Activated CD4-positive, alpha-beta T cell treated with anti-CD3 and anti-CD28 coated beads for 36 hours (primary cell): Measurements from ENCODE around the gene VPS13D. TPM values are rescaled to one million over a fixed set of nuclear protein-coding genes. Genes with fewer than 3 reads are reported as not detected.

Experiments used
- ATAC-seq: fragments of 200-7000 bp; cut with Tn5 transposase; one replicate; pipeline ENCODE4 v1.10.0; 2021; ENCODE audit warnings: mild to moderate bottlenecking, moderate library complexity
- CTCF ChIA-PET: fragments of 350-600 bp; sonication (Branson Sonifier 250); formaldehyde crosslinking; loops from one replicate; lab custom pipeline; 2021; ENCODE audit warnings: antibody characterized with exemption; lab: Charles Lee
- POLR2A ChIA-PET: fragments of 350-600 bp; sonication (Branson Sonifier 250); formaldehyde crosslinking; loops from one replicate; lab custom pipeline; 2021; ENCODE audit warnings: antibody characterized with exemption, inconsistent platforms; lab: Charles Lee
- DNase-seq: peaks from one replicate; pipeline ENCODE4 v3.0.0-alpha.2; 2020
- H3K27ac Mint-ChIP-seq: one replicate; pipeline ENCODE4 v1.8.0; 2021; ENCODE audit warnings: mixed read lengths
- H3K27me3 Mint-ChIP-seq: one replicate; pipeline ENCODE4 v1.8.0; 2021; ENCODE audit warnings: mixed read lengths
- H3K36me3 Mint-ChIP-seq: one replicate; pipeline ENCODE4 v1.8.0; 2021; ENCODE audit warnings: low read depth, mixed read lengths
- H3K4me1 Mint-ChIP-seq: one replicate; pipeline ENCODE4 v1.8.0; 2021; ENCODE audit warnings: mixed read lengths
- H3K4me3 Mint-ChIP-seq: one replicate; pipeline ENCODE4 v1.8.0; 2021; ENCODE audit warnings: mild to moderate bottlenecking, moderate library complexity, mixed read lengths
- H3K9me3 Mint-ChIP-seq: one replicate; pipeline ENCODE4 v1.8.0; 2021; ENCODE audit warnings: low read depth, mixed read lengths
- intact Hi-C, 2 experiments: fragments of 100-400 bp; cut with DNase I in 1 of 2; cut with micrococcal nuclease in 1 of 2; formaldehyde crosslinking; loops; one replicate each; pipeline versions ENCODE4 v1.14.2 to v1.15.1; 2022 to 2024; cut with DNase I, micrococcal nuclease
- total RNA-seq, 2 experiments: library from RNA; stranded (reverse); gene quantifications; one replicate each; pipeline ENCODE4 v1.2.3, GENCODE V29; 2021

Gene VPS13D
- total RNA-seq, 2 experiments from 2014 or later, result 20.6 to 22.9 TPM

GRCh38 chr1:12185918-12186678 is 43.7 kb upstream of the VPS13D start:
- Mint-ChIP-seq H3K9me3 (no peaks in the 10 kb centered on the region), H3K27ac (no peak overlapping the region), H3K4me3 (no peak overlapping the region), H3K36me3 (peaks cover 23% of the 10 kb centered on the region), H3K4me1 (peaks cover 42% of the 10 kb centered on the region), H3K27me3 (no peaks in the 10 kb centered on the region)
- POLR2A ChIA-PET, result no interaction called here
- ATAC-seq, result peak; percentile 17
- DNase-seq, result no peak
- intact Hi-C loops, result no loop called here
- CTCF ChIA-PET, result interaction anchor here (1.0 to 3.2 kb wide), 2 partner anchors 46 to 61 kb away, joined by 3 to 11 read pairs; no protein-coding TSS in a partner anchor

- H3K27me3 Mint-ChIP-seq, result no peaks in the 10 kb centered on the region
- ChIA-PET CTCF (interaction anchor here (1.0 to 3.2 kb wide), 2 partner anchors 46 to 62 kb away, joined by 3 to 11 read pairs; no protein-coding TSS in a partner anchor), POLR2A (no interaction called here)
- H3K27ac Mint-ChIP-seq, result no peak overlapping the region
- ATAC-seq (no peak), DNase-seq (no peak)
- intact Hi-C loops, result no loop called here
- no peaks in the 10 kb centered on the region for H3K9me3 Mint-ChIP-seq
- H3K36me3 Mint-ChIP-seq, result peaks cover 25% of the 10 kb centered on the region
- peaks cover 41% of the 10 kb centered on the region for H3K4me1 Mint-ChIP-seq
- no peak overlapping the region for H3K4me3 Mint-ChIP-seq
These were observed 43.2 kb upstream of the VPS13D start for GRCh38 chr1:12186679-12186985.

GRCh38 chr1:12188115-12188514 is 41.7 kb upstream of the VPS13D start:
- no peaks in the 10 kb centered on the region for H3K9me3 Mint-ChIP-seq
- CTCF ChIA-PET, result interaction anchor here (0.6 to 3.2 kb wide), 2 partner anchors 63 to 369 kb away, joined by 4 to 11 read pairs; no protein-coding TSS in a partner anchor
- no peak overlapping the region for H3K27ac Mint-ChIP-seq

GRCh38 chr1:12188657-12189327 is 41.0 kb upstream of the VPS13D start:
- Mint-ChIP-seq H3K9me3 (no peaks in the 10 kb centered on the region), H3K27ac (no peak overlapping the region), H3K4me1 (peaks cover 22% of the 10 kb centered on the region), H3K4me3 (no peak overlapping the region), H3K36me3 (peaks cover 35% of the 10 kb centered on the region), H3K27me3 (no peaks in the 10 kb centered on the region)
- no peak for DNase-seq
- ChIA-PET CTCF (interaction anchor here (1.0 kb wide), 2 partner anchors 9 to 61 kb away, joined by 3 to 4 read pairs; no protein-coding TSS in a partner anchor), POLR2A (no interaction called here)
- intact Hi-C loops, result no loop called here
- ATAC-seq, result no peak

More at GRCh38 chr1:12188115-12188514, 41.7 kb upstream of the VPS13D start:
- no peak for ATAC-seq
- Mint-ChIP-seq H3K36me3 (peaks cover 33% of the 10 kb centered on the region), H3K4me1 (peaks cover 27% of the 10 kb centered on the region), H3K4me3 (no peak overlapping the region), H3K27me3 (no peaks in the 10 kb centered on the region)
- POLR2A ChIA-PET, result no interaction called here
- intact Hi-C loops, result no loop called here
- no peak for DNase-seq

- DNase-seq, result no peak
- ChIA-PET CTCF (interaction anchor here (1.0 kb wide), 2 partner anchors 10 to 62 kb away, joined by 3 to 4 read pairs; no protein-coding TSS in a partner anchor), POLR2A (no interaction called here)
- Mint-ChIP-seq H3K4me1 (peaks cover 25% of the 10 kb centered on the region), H3K27me3 (no peaks in the 10 kb centered on the region), H3K9me3 (no peaks in the 10 kb centered on the region), H3K4me3 (no peak overlapping the region), H3K27ac (no peak overlapping the region), H3K36me3 (peaks cover 40% of the 10 kb centered on the region)
- intact Hi-C loops, result no loop called here
- ATAC-seq, result no peak
These were observed 40.5 kb upstream of the VPS13D start for GRCh38 chr1:12189328-12189682.

- Mint-ChIP-seq H3K36me3 (peaks cover 53% of the 10 kb centered on the region), H3K9me3 (no peaks in the 10 kb centered on the region), H3K4me3 (no peak overlapping the region), H3K27ac (no peak overlapping the region), H3K4me1 (peaks cover 17% of the 10 kb centered on the region), H3K27me3 (no peaks in the 10 kb centered on the region)
- intact Hi-C loops, result no loop called here
- DNase-seq, result no peak
- ChIA-PET POLR2A (interaction anchor here (0.6 kb wide), 1 partner anchor 283 kb away, joined by 3 read pairs; no protein-coding TSS in a partner anchor), CTCF (interaction anchor here (1.5 kb wide), 1 partner anchor 67 kb away, joined by 7 read pairs; no protein-coding TSS in a partner anchor)
- no peak for ATAC-seq
These were observed 38.4 kb upstream of the VPS13D start for GRCh38 chr1:12191242-12192032.

GRCh38 chr1:12194666-12195216 is 35.1 kb upstream of the VPS13D start:
- H3K27me3 Mint-ChIP-seq, result no peaks in the 10 kb centered on the region
- H3K9me3 Mint-ChIP-seq, result no peaks in the 10 kb centered on the region
- no peak overlapping the region for H3K4me3 Mint-ChIP-seq
- DNase-seq, result no peak
- peaks cover 11% of the 10 kb centered on the region for H3K4me1 Mint-ChIP-seq
- ChIA-PET POLR2A (no interaction called here), CTCF (no interaction called here)
- peaks cover 52% of the 10 kb centered on the region for H3K36me3 Mint-ChIP-seq
- intact Hi-C loops, result no loop called here
- H3K27ac Mint-ChIP-seq, result peak overlapping the region; percentile 37
- no peak for ATAC-seq

GRCh38 chr1:12195416-12195815 is 34.4 kb upstream of the VPS13D start:
- DNase-seq (no peak), ATAC-seq (no peak)
- peaks cover 11% of the 10 kb centered on the region for H3K4me1 Mint-ChIP-seq
- H3K9me3 Mint-ChIP-seq, result no peaks in the 10 kb centered on the region
- H3K27ac Mint-ChIP-seq, result no peak overlapping the region
- CTCF ChIA-PET, result no interaction called here
- H3K36me3 Mint-ChIP-seq, result peaks cover 53% of the 10 kb centered on the region
- H3K27me3 Mint-ChIP-seq, result no peaks in the 10 kb centered on the region
- no peak overlapping the region for H3K4me3 Mint-ChIP-seq
- intact Hi-C loops, result no loop called here
- POLR2A ChIA-PET, result no interaction called here

- intact Hi-C loops, result no loop called here
- no peaks in the 10 kb centered on the region for H3K27me3 Mint-ChIP-seq
- ChIA-PET POLR2A (no interaction called here), CTCF (interaction anchor here (0.5 to 1.7 kb wide), 2 partner anchors 72 to 444 kb away, joined by 3 to 12 read pairs; no protein-coding TSS in a partner anchor)
- peaks cover 18% of the 10 kb centered on the region for H3K4me1 Mint-ChIP-seq
- no peak overlapping the region for H3K4me3 Mint-ChIP-seq
- H3K36me3 Mint-ChIP-seq, result peaks cover 51% of the 10 kb centered on the region
- H3K9me3 Mint-ChIP-seq, result no peaks in the 10 kb centered on the region
- no peak for DNase-seq
- no peak for ATAC-seq
- peak overlapping the region; percentile 42 for H3K27ac Mint-ChIP-seq
These were observed 33.0 kb upstream of the VPS13D start for GRCh38 chr1:12196641-12197482.

GRCh38 chr1:12197483-12197880 is 32.3 kb upstream of the VPS13D start:
- Mint-ChIP-seq H3K27ac (no peak overlapping the region), H3K27me3 (no peaks in the 10 kb centered on the region), H3K4me1 (peaks cover 23% of the 10 kb centered on the region), H3K4me3 (no peak overlapping the region), H3K9me3 (no peaks in the 10 kb centered on the region), H3K36me3 (peaks cover 50% of the 10 kb centered on the region)
- DNase-seq, result no peak
- ChIA-PET CTCF (interaction anchor here (1.7 kb wide), 1 partner anchor 73 kb away, joined by 12 read pairs; no protein-coding TSS in a partner anchor), POLR2A (no interaction called here)
- ATAC-seq, result no peak
- intact Hi-C loops, result no loop called here
